Peyer's patch (tissue), 4 donors: Measurements from ENCODE around the gene FUCA1. TPM values are rescaled to one million over a fixed set of nuclear protein-coding genes. Genes with fewer than 3 reads are reported as not detected.

ENCODE experiments used
- DNase-seq, 3 donors: peaks; one replicate each; pipeline ENCODE4 v3.0.0-alpha.2; 2017 to 2019
- H3K27ac ChIP-seq, 4 donors: fragments of 200-600 bp; sonication (generic); one replicate each; pipeline ENCODE4 v1.5.1; 2016 to 2019
- H3K27me3 ChIP-seq, 2 donors: fragments of 200-600 bp; sonication (generic); one replicate each; pipeline ENCODE4 v1.5.1; 2019
- H3K36me3 ChIP-seq, 3 donors: fragments of 200-600 bp; sonication (generic); one replicate each; pipeline ENCODE4 v1.5.1; 2016 to 2019
- H3K4me1 ChIP-seq, 4 donors: fragments of 200-600 bp; sonication (generic); one replicate each; pipeline ENCODE4 v1.5.1; 2016 to 2019
- H3K4me3 ChIP-seq, 4 donors: fragments of 200-600 bp; sonication (generic); 1 replicate in 3 of 4; 2 replicates in 1 of 4; pipeline ENCODE4 v1.5.1; 2016 to 2019; ENCODE audit warnings: mild to moderate bottlenecking in 1 of 4
- H3K9me3 ChIP-seq, 4 donors: fragments of 200-600 bp; sonication (generic); one replicate each; pipeline ENCODE4 v1.5.1; 2016 to 2019; ENCODE audit warnings: mild to moderate bottlenecking in 1 of 4
- POLR2A ChIP-seq, 2 donors: fragments of 450-650 bp; IDR thresholded peaks; one replicate each; pipeline ENCODE4 v1.5.1; 2017; ENCODE audit warnings: antibody characterized with exemption in 2 of 2, mild to moderate bottlenecking in 2 of 2, moderate library complexity in 2 of 2
- total RNA-seq, 4 donors: library from RNA; depleted of rRNA; stranded (reverse); fragments of >200 nt; gene quantifications; one replicate each; pipeline ENCODE4 v1.1.0, GENCODE V29; 2016
- TF ChIP-seq, protein P1 (sequence below), 6 experiments: fragments of 450-650 bp in 4 of 6; fragments of 200-600 bp in 2 of 6; sonication (generic) in 1 of 6; IDR thresholded peaks; one replicate each; pipeline ENCODE4 v1.5.1; 2017 to 2019; ENCODE audit warnings: antibody characterized with exemption in 6 of 6, mild to moderate bottlenecking in 3 of 6, moderate library complexity in 1 of 6

FUCA1 gene
- total RNA-seq, 4 donors from 2014 or later, result 47.9 to 182 (median 107) TPM

- Histone ChIP-seq H3K9me3 (no peaks in the 10 kb centered on the region), H3K36me3 (no peaks in the 10 kb centered on the region), H3K27me3 (no peaks in the 10 kb centered on the region), H3K4me1 (peaks cover 0 to 9% (median 3%) of the 10 kb centered on the region in 4 donors), H3K4me3 (no peak overlapping the region), H3K27ac (no peak overlapping the region)
- no peak for DNase-seq
- no peak for TF ChIP-seq POLR2A (IDR thresholded peaks at IDR 0.05)
- TF ChIP-seq, protein P1, sequence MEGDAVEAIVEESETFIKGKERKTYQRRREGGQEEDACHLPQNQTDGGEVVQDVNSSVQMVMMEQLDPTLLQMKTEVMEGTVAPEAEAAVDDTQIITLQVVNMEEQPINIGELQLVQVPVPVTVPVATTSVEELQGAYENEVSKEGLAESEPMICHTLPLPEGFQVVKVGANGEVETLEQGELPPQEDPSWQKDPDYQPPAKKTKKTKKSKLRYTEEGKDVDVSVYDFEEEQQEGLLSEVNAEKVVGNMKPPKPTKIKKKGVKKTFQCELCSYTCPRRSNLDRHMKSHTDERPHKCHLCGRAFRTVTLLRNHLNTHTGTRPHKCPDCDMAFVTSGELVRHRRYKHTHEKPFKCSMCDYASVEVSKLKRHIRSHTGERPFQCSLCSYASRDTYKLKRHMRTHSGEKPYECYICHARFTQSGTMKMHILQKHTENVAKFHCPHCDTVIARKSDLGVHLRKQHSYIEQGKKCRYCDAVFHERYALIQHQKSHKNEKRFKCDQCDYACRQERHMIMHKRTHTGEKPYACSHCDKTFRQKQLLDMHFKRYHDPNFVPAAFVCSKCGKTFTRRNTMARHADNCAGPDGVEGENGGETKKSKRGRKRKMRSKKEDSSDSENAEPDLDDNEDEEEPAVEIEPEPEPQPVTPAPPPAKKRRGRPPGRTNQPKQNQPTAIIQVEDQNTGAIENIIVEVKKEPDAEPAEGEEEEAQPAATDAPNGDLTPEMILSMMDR (IDR thresholded peaks at IDR 0.05), result no peak
Measured at GRCh38 chr1:23885222-23885621, 17.1 kb upstream of the FUCA1 start.

DNA sequence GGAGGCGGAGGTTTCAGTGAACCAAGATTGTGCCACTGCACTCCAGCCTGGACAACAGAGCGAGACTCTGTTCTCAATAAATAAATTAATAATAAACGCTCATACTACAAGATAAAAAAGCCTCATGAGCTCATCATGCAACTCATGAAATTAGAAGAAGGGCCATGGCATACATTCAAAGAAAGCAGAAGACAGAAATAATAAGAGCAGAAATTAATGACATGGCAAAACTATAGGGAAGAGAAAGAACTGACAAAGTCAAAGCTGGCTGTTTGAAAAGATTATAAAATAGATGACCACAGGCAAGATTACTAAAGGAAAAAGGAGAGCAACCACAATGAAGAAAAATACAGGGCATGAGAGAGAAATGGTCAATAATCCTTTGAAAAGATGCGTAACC lies 14.7 kb upstream of the FUCA1 start:
- no peak for TF ChIP-seq POLR2A (IDR thresholded peaks at IDR 0.05)
- TF ChIP-seq, protein P1 (IDR thresholded peaks at IDR 0.05), result no peak

DNA sequence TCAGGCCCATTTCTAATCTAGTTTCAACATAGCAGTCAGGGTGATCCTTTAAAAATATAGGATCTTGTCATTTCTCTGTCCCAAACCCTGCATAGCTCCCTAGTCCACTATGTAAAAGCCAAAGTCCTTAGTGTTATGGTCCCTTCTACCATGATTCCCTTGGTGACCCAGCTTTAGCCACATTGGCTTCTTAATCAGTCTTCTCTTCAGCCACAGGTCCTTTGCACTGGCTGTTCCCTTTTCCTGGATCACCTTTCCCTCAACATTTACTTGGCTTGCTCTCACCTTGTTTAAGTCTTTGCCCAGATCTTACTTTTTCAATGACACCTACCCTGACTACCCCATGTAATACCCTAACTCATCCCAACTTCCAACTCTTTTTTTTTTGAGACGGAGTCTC lies 11.7 kb upstream of the FUCA1 start:
- H3K4me1 ChIP-seq, result no peaks in the 10 kb centered on the region
- no peak for TF ChIP-seq POLR2A (IDR thresholded peaks at IDR 0.05)
- TF ChIP-seq, protein P1 (IDR thresholded peaks at IDR 0.05), result no peak
- no peak overlapping the region for H3K4me3 ChIP-seq
- H3K9me3 ChIP-seq, result peaks cover 0 to 20% (median 7%) of the 10 kb centered on the region in 4 donors
- DNase-seq, result no peak
- H3K36me3 ChIP-seq, result no peaks in the 10 kb centered on the region
- H3K27me3 ChIP-seq, result no peaks in the 10 kb centered on the region
- H3K27ac ChIP-seq, result no peak overlapping the region

More for the DNA sequence above, 14.7 kb upstream of the FUCA1 start:
- no peak overlapping the region for H3K4me3 ChIP-seq
- H3K27me3 ChIP-seq, result no peaks in the 10 kb centered on the region
- no peak for DNase-seq
- H3K27ac ChIP-seq, result no peak overlapping the region
- H3K36me3 ChIP-seq, result no peaks in the 10 kb centered on the region
- peaks cover 0 to 18% (median 7%) of the 10 kb centered on the region in 4 donors for H3K9me3 ChIP-seq
- peaks cover 0 to 4% (median 0%) of the 10 kb centered on the region in 4 donors for H3K4me1 ChIP-seq

DNA sequence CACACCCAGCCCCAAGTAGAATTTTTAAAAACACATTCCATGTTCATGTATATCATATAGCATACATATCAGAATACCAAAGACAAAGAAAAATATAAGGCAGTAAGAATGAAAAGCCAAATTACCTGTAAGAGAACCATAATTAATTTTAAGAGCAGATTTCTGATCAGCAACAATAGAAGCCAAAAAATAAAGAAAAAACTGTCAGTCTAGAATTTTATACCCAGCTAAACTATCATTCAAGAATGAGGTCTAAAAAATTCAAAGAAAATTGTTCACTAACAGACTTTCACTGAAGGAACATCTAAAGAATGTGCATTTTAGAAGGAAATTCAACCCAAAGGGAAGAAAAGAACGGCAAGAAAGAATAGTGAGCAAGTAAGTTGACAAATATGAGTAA lies 10.6 kb upstream of the FUCA1 start:
- no peaks in the 10 kb centered on the region for H3K27me3 ChIP-seq

DNA sequence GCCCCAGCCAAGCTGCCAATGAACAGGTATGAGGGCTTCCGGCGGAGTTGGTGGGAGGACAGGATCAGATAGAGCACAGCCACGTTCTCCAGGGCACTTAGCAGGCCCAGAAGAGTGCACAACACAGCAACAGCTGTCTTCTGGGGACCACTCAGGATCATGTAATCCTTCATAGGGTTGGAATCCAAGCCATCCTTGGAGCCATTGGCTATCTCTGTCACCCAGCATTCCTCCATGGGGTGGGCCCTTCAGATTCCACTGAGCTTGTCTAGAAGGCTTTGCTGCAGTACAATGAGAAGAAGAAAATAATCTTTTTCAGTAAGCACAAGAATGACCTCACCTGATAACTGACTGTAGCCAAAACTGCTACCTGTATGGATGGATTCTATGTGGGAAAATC lies 7.3 kb upstream of the FUCA1 start:
- H3K9me3 ChIP-seq, result peaks cover 0 to 20% (median 7%) of the 10 kb centered on the region in 4 donors
- TF ChIP-seq, protein P1 (IDR thresholded peaks at IDR 0.05), result no peak
- TF ChIP-seq POLR2A (IDR thresholded peaks at IDR 0.05), result no peak
- H3K27ac ChIP-seq, result no peak overlapping the region
- no peak for DNase-seq
- no peaks in the 10 kb centered on the region for H3K27me3 ChIP-seq
- H3K36me3 ChIP-seq, result no peaks in the 10 kb centered on the region
- H3K4me1 ChIP-seq, result no peaks in the 10 kb centered on the region
- H3K4me3 ChIP-seq, result no peak overlapping the region

More for the DNA sequence above, 10.6 kb upstream of the FUCA1 start:
- no peak for DNase-seq
- H3K27ac ChIP-seq, result no peak overlapping the region
- no peaks in the 10 kb centered on the region for H3K36me3 ChIP-seq
- TF ChIP-seq, protein P1 (IDR thresholded peaks at IDR 0.05), result no peak
- TF ChIP-seq POLR2A (IDR thresholded peaks at IDR 0.05), result no peak
- no peak overlapping the region for H3K4me3 ChIP-seq
- no peaks in the 10 kb centered on the region for H3K4me1 ChIP-seq
- peaks cover 0 to 20% (median 7%) of the 10 kb centered on the region in 4 donors for H3K9me3 ChIP-seq

GRCh38 chr1:23872421-23872820 lies 4.3 kb upstream of the FUCA1 start:
- Histone ChIP-seq H3K4me1 (peaks cover 0 to 2% (median 0%) of the 10 kb centered on the region in 4 donors), H3K9me3 (peaks cover 0 to under 1% (median 0%) of the 10 kb centered on the region in 4 donors), H3K4me3 (no peak overlapping the region), H3K36me3 (no peaks in the 10 kb centered on the region), H3K27ac (no peak overlapping the region), H3K27me3 (no peaks in the 10 kb centered on the region)
- no peak for DNase-seq
- TF ChIP-seq POLR2A (IDR thresholded peaks at IDR 0.05), result no peak
- TF ChIP-seq, protein P1 (IDR thresholded peaks at IDR 0.05), result no peak
